GM12874 (cell line): ENCODE measurements around the gene RCAN2.

Experiments
- CTCF ChIP-seq: IDR thresholded peaks from 2 replicates; pipeline ENCODE4 v1.5.1; 2011; ENCODE audit warnings: low read depth, mild to moderate bottlenecking, control low read depth, low read length, moderate library complexity; ENCODE audit not compliant: insufficient read depth

RCAN2 gene

GRCh38 chr6:46325561-46326530 is 165.4 kb downstream of the RCAN2 start:
- no peak for TF ChIP-seq CTCF

- TF ChIP-seq CTCF, result no peak
Measured at GRCh38 chr6:46324706-46325105, 166.5 kb downstream of the RCAN2 start.

- TF ChIP-seq CTCF, result no peak
Measured at GRCh38 chr6:46323966-46324622, 167.2 kb downstream of the RCAN2 start.

GRCh38 chr6:46323312-46323965 is 167.8 kb downstream of the RCAN2 start:
- no peak for TF ChIP-seq CTCF

- no peak for TF ChIP-seq CTCF
Measured at GRCh38 chr6:46320505-46320904, 170.7 kb downstream of the RCAN2 start.

- no peak for TF ChIP-seq CTCF
Measured at GRCh38 chr6:46315589-46315988, 175.7 kb downstream of the RCAN2 start.

- no peak for TF ChIP-seq CTCF
Measured at GRCh38 chr6:46312654-46313053, 178.6 kb downstream of the RCAN2 start.
